GM12878 (cell line): ENCODE data around the gene MPV17. TPM values are rescaled to one million over a fixed set of nuclear protein-coding genes. Genes with fewer than 3 reads are reported as not detected.
A peak's percentile ranks its signal among the peaks of the same experiment; 100 is the strongest.

Experiments used
- ATAC-seq: fragments of 200-7000 bp; cut with Tn5 transposase; 3 replicates; pipeline ENCODE4 v1.9.1; 2020; ENCODE audit warnings: mild to moderate bottlenecking, moderate library complexity
- BruUV-seq: library from RNA; stranded (reverse); fragments of 400-500 nt; replicated peaks from 2 replicates; lab custom pipeline; 2021; lab: Mats Ljungman, UMichigan
- CTCF ChIA-PET: fragments of 300-600 bp; sonication (Branson Sonifier 250); formaldehyde crosslinking; extraction: SDS; loops from one replicate; lab custom pipeline; 2021; ENCODE audit warnings: inconsistent platforms; lab: Yijun Ruan, JAX
- POLR2A ChIA-PET: fragments of 350-600 bp; formaldehyde crosslinking; extraction: SDS; loops from one replicate; lab custom pipeline; 2021; ENCODE audit warnings: inconsistent platforms; lab: Charles Lee
- RAD21 ChIA-PET: fragments of 300-600 bp; sonication (Branson Sonifier 250); formaldehyde crosslinking; loops from one replicate; lab custom pipeline; 2023; ENCODE audit warnings: antibody characterized with exemption; ENCODE audit not compliant: unreplicated experiment; lab: Charles Lee
- SMC1A ChIA-PET: fragments of 300-600 bp; sonication (Branson Sonifier 250); formaldehyde crosslinking; loops from one replicate; lab custom pipeline; 2023; ENCODE audit not compliant: unreplicated experiment, uncharacterized antibody; lab: Charles Lee
- DNase-seq: peaks from one replicate; pipeline ENCODE4 v3.0.0-alpha.2; 2011; ENCODE audit warnings: low read depth, low spot score
- FAIRE-seq: peaks from 3 replicates; lab custom pipeline; 2011; peaks lifted over from hg19 to GRCh38; lab: Jason Lieb, UNC
- H2AFZ ChIP-seq: 2 replicates; pipeline ENCODE4 v1.6.0; 2011; ENCODE audit warnings: low read depth, low read length, control low read depth; ENCODE audit not compliant: control insufficient read depth
- H3K27ac ChIP-seq: 2 replicates; pipeline ENCODE4 v1.5.1; 2011; ENCODE audit warnings: control low read depth; ENCODE audit not compliant: control insufficient read depth, insufficient read depth
- H3K27me3 ChIP-seq, 2 experiments: replicated peaks in 1 of 2; 2 replicates each; pipeline versions ENCODE4 v1.6.0 to v1.6.1; 2011; ENCODE audit warnings: low read length in 1 of 2; ENCODE audit not compliant: control insufficient read depth in 2 of 2, insufficient read depth in 2 of 2
- H3K36me3 ChIP-seq, 2 experiments: 2 replicates each; pipeline ENCODE4 v1.5.1; 2011; ENCODE audit warnings: low read length in 1 of 2; ENCODE audit not compliant: control insufficient read depth in 2 of 2, insufficient read depth in 2 of 2
- H3K4me1 ChIP-seq: 2 replicates; pipeline ENCODE4 v1.6.1; 2011; ENCODE audit warnings: mild to moderate bottlenecking, low read length, moderate library complexity, mixed read lengths; ENCODE audit not compliant: control insufficient read depth, insufficient read depth
- H3K4me2 ChIP-seq: 2 replicates; pipeline ENCODE4 v1.6.0; 2011; ENCODE audit warnings: control low read depth; ENCODE audit not compliant: control insufficient read depth, insufficient read depth
- H3K4me3 ChIP-seq: fragments of 200-600 bp; sonication (generic); 2 replicates; pipeline ENCODE4 v1.5.1; 2016
- H3K79me2 ChIP-seq: 2 replicates; pipeline ENCODE4 v1.6.0; 2011; ENCODE audit warnings: low read length; ENCODE audit not compliant: control insufficient read depth, insufficient read depth
- H3K9ac ChIP-seq: 2 replicates; pipeline ENCODE4 v1.8.0; 2011; ENCODE audit warnings: low read length, control low read depth, mixed read lengths; ENCODE audit not compliant: control insufficient read depth, insufficient read depth
- H3K9me3 ChIP-seq: replicated peaks from 3 replicates; pipeline ENCODE4 v1.5.1; 2011; ENCODE audit warnings: mild to moderate bottlenecking, low read length; ENCODE audit not compliant: control insufficient read depth, insufficient read depth
- H4K20me1 ChIP-seq: 2 replicates; pipeline ENCODE4 v1.6.0; 2011; ENCODE audit not compliant: control insufficient read depth, insufficient read depth
- FOXM1 ChIP-seq: IDR thresholded peaks from 2 replicates; pipeline ENCODE4 v1.6.1; 2012; ENCODE audit warnings: low read depth, mild to moderate bottlenecking, inconsistent platforms, low read length, moderate library complexity
- NR2C2 ChIP-seq: IDR thresholded peaks from 2 replicates; pipeline ENCODE4 v1.6.1; 2011; ENCODE audit warnings: borderline replicate concordance, low read depth; ENCODE audit not compliant: control insufficient read depth, insufficient read length
- PML ChIP-seq: IDR thresholded peaks from 2 replicates; pipeline ENCODE4 v1.6.1; 2012; ENCODE audit warnings: low read length, inconsistent platforms
- POLR2A ChIP-seq: IDR thresholded peaks from 2 replicates; pipeline ENCODE4 v1.6.1; 2011; ENCODE audit warnings: low read depth, mild to moderate bottlenecking, low read length
- STAT1 ChIP-seq: fragments of 450-650 bp; conservative IDR thresholded peaks from 2 replicates; pipeline ENCODE4 v1.6.1; 2014; ENCODE audit warnings: antibody characterized with exemption, mild to moderate bottlenecking
- WGBS: methylation state at CpG from one replicate; pipeline ENCODE4 v1.1.6; 2016; ENCODE audit warnings: low lambda C conversion rate; ENCODE audit not compliant: insufficient replicate concordance, insufficient coverage; ENCODE audit errors: missing lambda C conversion rate; 5-methylcytosine and 5-hydroxymethylcytosine counted together
- in situ Hi-C: fragments of 300-500 bp; cut with MboI; formaldehyde crosslinking; loops from 9 replicates; pipeline ENCODE4 v1.14.3; 2018; ENCODE audit warnings: mixed read lengths
- intact Hi-C: fragments of 100-400 bp; cut with micrococcal nuclease; formaldehyde crosslinking; loops from one replicate; pipeline ENCODE4 v1.14.2; 2022; ENCODE audit not compliant: unreplicated experiment
- polyA plus RNA-seq, 11 experiments: library from polyadenylated mRNA; depleted of rRNA in 4 of 11; unstranded in 6 of 11; stranded (reverse) in 5 of 11; fragments of >200 nt; fragmentation: Nextera tagmentation in 4 of 11; fragmentation: Illumina TruSeq in 1 of 11; extraction: Ambion mirVana in 4 of 11; extraction: Trizol in 1 of 11; gene quantifications; 1 replicate in 1 of 11; 2 replicates in 10 of 11; pipeline versions ENCODE4 v1.2.1 to v1.2.3, GENCODE V29; 2011 to 2016; ENCODE audit warnings: inconsistent platforms in 2 of 11, missing spikeins in 2 of 11, low read depth in 1 of 11
- total RNA-seq, 4 experiments: library from RNA; depleted of rRNA in 3 of 4; stranded (reverse); fragments of >200 nt in 3 of 4; fragmentation: Illumina TruSeq in 1 of 4; extraction: Trizol in 1 of 4; gene quantifications; 2 replicates each; pipeline versions ENCODE4 v1.2.1 to v1.2.3, GENCODE V29; 2013 to 2021

MPV17 gene
- total and polyA plus RNA-seq, 10 of the 15 experiments (the other 5 are each of a cell fraction or from before 2014, with no cell fraction given): 63.4 to 143 (median 89.0) TPM

GRCh38 chr2:27324720-27325119 lies 1.8 kb upstream of the MPV17 start:
- ChIA-PET SMC1A (interaction anchor here (1.5 kb wide), 1 partner anchor 20 kb away, joined by 8 read pairs; no protein-coding TSS in a partner anchor), RAD21 (interaction anchor here (1.6 kb wide), 1 partner anchor 45 kb away, joined by 4 read pairs; no protein-coding TSS in a partner anchor), CTCF (interaction anchor here (5.7 kb wide), 1 partner anchor 22 kb away, joined by 49 read pairs; no protein-coding TSS in a partner anchor), POLR2A (interaction anchor here (1.6 kb wide), 1 partner anchor 46 kb away, joined by 3 read pairs; no protein-coding TSS in a partner anchor)
- ATAC-seq (no peak), DNase-seq (no peak), FAIRE-seq (no peak)
- Histone ChIP-seq H3K27me3 (no peaks in the 10 kb centered on the region), H3K4me2 (no peak overlapping the region), H3K9ac (no peak overlapping the region), H3K36me3 (peaks cover 7 to 22% of the 10 kb centered on the region in 2 experiments), H3K27ac (no peak overlapping the region), H3K79me2 (peaks cover 27% of the 10 kb centered on the region), H3K9me3 (no peaks in the 10 kb centered on the region), H4K20me1 (no peaks in the 10 kb centered on the region), H3K4me1 (peaks cover 6% of the 10 kb centered on the region), H3K4me3 (no peak overlapping the region), H2AFZ (no peak overlapping the region)
- WGBS: 93% methylated on average over 5 of the region's 5 CpGs
- in situ Hi-C loops (no loop called here), intact Hi-C loops (no loop called here)
- BruUV-seq: no TSS peak
- TF ChIP-seq STAT1: no peak
- 0 out of 2 replicates have a peak, but pooled peaks have one; percentile 14 for TF ChIP-seq POLR2A

- RAD21 ChIA-PET: interaction anchor here (1.4 to 1.6 kb wide), 2 partner anchors 46 to 105 kb away, joined by 4 to 5 read pairs; partner anchors contain the start of gene NRBP1
- no peaks in the 10 kb centered on the region for H3K9me3 ChIP-seq
Measured at GRCh38 chr2:27323596-27324285, 844 bp upstream of the MPV17 start.

More at GRCh38 chr2:27323596-27324285, 844 bp upstream of the MPV17 start:
- intact Hi-C loops (loop anchor here (2.0 kb wide), 1 partner anchor 47 kb away; the partner anchor contains the start of genes EIF2B4 and SNX17), in situ Hi-C loops (no loop called here)
- peaks cover 27% of the 10 kb centered on the region for H3K79me2 ChIP-seq
- no peaks in the 10 kb centered on the region for H3K27me3 ChIP-seq
- 28% methylated on average over 5 of the region's 5 CpGs for WGBS
- peak; percentile 41 for FAIRE-seq
- no TSS peak for BruUV-seq
- SMC1A ChIA-PET: interaction anchor here (1.5 to 3.1 kb wide), 3 partner anchors 21 to 108 kb away, joined by 5 to 17 read pairs (median 8); partner anchors contain the start of gene GTF3C2
- no peak for DNase-seq
- peak overlapping the region; percentile 99 for H3K4me2 ChIP-seq
- 0 out of 2 replicates have a peak, but pooled peaks have one; percentile 65 for TF ChIP-seq FOXM1
- 0 out of 2 replicates have a peak, but pooled peaks have one; percentile 17 for TF ChIP-seq PML
- TF ChIP-seq NR2C2: no peak
- peak overlapping the region; percentile 85 for H2AFZ ChIP-seq
- H3K4me1 ChIP-seq: peaks cover 6% of the 10 kb centered on the region
- peak overlapping the region; percentile 98 for H3K9ac ChIP-seq
- peak overlapping the region; percentile 95 for H3K27ac ChIP-seq
- no peaks in the 10 kb centered on the region for H4K20me1 ChIP-seq
- ATAC-seq: no peak
- CTCF ChIA-PET: interaction anchor here (0.9 to 5.7 kb wide), 5 partner anchors 21 to 359 kb away, joined by 3 to 49 read pairs (median 4); no protein-coding TSS in a partner anchor
- H3K4me3 ChIP-seq: peak overlapping the region; percentile 99
- peaks cover 2 to 15% of the 10 kb centered on the region in 2 experiments for H3K36me3 ChIP-seq
- POLR2A ChIA-PET: interaction anchor here (1.0 to 1.9 kb wide), 4 partner anchors 33 to 305 kb away, joined by 3 to 5 read pairs (median 4); partner anchors contain the start of genes CCDC121, GPN1, GTF3C2 and PREB
